Activated T-cell treated with anti-CD3 and anti-CD28 coated beads for 1 hour (primary cell): ENCODE data around the gene ITGA11.
"Not testable (repeated sequence)": the region's sequence is repeated elsewhere in the genome, so short reads cannot be mapped to it uniquely, and the experiment has no call there.

Experiments used
- DNase-seq: peaks from one replicate; pipeline ENCODE4 v3.0.0-alpha.2; 2020; ENCODE audit warnings: low read depth

Gene ITGA11

DNA sequence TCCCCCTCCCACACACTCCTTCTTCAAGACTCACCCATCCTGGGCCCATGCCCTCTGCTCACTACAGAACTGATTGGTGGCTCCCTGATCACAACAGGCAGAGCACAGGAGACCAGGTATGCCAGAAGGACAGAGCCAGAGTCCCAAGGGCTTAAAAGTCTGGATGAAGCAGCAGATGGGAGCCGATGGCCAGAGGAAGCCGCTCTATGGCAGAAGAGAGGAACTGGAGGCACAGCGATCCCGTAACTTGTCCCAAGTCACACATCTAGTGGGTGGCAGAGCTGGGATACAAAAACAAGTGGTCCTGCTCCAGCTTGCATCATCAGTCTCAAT, 20.7 kb downstream of the ITGA11 start:
- DNase-seq, result no peak

DNA sequence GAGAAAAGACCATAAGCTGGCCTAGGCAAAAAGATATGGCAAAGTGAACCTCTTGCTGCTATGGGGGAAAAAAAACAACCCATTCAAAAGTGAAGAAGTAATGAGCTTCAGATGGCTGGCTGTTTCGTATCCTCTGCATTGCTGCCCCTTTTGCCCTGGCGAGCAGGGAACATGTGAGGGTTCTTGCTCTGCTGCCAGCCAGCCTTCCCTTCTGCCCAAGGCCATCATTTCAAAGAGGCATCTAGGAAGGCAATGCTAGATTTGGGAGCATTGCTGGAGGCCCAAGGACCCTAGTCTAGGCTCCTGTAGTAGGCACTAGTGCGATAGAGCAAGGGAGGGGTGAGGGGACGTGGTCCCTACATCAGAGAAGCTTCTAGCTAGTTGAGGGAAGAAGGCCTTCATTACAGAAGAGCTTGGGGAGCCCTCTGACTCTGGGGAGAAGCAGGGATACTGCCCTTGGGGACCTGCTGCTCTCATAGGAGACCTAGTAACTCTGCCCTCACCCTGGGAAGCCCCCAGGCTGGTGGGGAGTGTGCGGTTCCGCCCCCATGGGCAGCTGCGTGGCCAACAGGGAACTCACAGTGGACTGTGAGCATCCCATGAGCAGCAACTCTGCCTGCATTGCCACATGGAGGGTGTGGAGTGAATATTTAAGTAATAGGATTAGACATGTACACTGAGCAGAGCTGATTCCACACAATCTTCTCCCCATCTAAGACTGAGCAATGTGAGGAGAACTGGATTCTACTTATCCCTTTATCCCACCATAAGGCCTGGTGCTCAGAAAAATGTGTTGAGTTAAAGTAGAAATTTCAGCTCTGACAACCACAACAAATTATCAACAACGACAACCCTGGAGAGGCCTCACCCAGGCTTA, 21.3 kb downstream of the ITGA11 start:
- no peak for DNase-seq

DNA sequence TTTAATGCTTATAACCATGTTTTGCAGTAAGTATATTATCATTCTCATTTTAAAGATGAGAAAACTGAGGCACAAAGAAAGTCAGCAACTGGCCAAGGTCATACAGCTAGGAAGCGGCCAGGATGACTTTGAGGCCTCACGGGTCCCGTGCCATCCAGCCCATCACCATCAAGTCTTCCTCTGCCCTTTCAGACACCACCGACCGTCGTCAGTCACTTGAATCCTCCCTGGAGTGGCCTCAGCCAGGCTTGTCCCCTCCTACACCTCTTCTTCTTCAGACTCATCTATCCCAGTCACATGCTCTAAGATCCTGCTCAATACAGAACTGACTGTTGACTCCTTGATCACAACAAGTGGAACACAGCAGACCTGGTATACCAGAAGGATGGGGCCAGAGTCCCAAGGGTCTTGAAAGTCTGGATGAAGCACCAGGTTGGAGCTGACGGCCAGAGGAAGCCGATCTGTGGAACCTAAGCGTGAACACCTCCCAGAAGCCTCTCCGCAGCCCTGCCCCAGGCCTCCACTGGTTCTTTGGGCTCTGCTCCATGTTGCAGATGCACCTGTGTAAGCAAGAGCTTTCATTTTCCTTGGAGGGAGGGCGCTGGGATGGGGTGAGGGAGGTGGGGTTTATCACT, 22.1 kb downstream of the ITGA11 start:
- DNase-seq, result no peak

DNA sequence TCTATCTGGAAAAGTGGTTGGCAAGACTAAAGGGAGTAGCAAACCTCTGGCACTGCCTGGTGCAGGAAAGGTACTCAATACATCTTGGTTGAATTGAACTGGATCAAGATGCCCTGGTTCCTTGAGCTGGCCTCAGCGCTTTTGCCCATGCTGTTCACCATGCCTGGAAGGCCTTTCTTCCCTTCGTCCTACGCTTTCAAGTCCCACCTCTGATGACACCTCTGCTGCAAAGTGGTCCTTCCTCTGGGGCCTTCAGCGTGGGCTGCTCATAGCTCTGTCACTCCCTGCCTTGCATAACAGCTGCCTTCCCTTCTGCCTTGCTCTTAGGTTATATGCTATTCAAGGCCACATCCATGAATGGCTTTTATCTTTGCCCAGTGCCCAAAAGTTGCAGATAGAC, 23.0 kb downstream of the ITGA11 start:
- DNase-seq, result no peak

DNA sequence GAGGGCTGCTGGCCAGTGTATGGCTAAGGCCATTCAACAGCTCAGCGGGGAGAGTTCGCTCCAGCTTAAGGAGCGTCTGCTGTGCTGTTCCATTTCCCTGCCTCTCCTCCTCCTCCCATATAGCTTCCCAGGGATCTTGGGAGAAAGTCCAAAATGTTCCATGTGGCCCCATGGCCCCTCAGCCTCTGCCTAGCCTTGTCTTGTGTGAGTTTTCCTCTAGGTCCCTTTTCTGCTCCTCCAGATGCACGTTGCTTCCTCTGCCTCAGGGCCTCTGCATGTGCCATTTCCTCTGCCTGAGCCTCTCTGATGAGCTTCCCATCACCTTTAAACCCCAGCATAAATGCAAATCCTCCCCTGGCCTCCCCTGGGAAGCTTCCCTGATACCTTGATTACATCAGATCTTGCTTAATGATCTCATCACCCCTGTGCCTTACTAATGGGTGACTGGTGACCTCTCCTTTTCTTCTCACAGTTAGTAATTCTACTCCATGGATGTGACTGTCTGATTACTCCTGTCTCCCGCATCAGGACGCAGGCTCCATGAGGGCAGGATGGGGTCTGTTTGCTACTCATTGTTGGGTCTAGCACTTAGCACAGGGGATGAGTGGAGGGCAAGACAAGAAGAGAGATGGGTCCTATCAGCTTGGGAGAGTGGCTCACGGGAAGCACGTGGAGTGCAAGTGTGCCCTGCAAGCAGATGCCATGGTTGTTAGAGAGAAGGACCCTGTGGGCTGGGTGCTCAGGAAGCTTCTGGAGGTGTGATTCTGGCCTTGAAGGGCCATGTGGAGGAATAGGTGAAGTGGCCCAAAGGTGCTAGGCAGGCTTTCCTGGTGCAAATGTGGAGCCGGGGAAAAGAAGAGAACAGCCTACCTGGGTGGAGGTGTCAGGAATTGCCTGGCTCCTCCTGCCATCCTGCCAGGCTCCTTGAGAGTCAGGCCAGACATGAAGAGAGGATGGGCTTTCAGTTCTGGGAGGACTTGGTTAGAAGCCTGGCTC, 23.8 kb downstream of the ITGA11 start:
- DNase-seq, result no peak

DNA sequence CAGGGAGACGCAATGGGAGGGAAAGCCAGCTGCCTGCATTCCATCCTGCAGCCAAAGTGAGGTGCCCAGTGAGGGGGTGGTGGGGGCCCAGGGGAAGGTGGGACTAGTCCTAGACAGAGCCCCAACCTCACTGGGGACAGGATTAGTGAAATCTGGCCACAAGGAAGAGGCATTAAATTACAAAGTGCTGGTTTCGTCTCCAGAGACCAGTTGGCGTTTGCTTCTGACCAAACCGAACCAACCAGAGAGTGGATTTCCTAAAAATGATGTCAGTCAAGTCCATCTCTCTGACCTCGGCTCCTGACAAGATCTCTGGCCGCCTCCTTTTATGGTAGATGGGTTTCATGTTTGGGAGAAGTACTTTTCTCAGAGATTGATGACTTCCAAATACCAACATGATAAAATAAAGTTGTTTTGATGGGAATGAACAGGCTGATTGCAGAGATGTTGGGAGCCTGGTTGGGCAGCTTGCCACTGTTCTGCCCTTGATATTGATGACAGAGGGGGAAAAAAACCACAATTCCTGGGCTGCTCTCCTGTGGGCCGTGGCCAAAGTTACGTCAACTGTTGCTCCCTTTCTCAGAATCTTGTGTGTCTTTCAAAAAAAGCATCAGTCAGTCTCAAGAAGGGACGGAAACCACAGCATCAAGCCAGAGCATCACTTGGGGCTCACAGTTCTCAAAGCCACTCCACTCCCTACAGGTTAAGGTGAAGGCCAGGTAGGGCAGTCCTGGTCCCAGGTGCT, 24.6 kb downstream of the ITGA11 start:
- no peak for DNase-seq

DNA sequence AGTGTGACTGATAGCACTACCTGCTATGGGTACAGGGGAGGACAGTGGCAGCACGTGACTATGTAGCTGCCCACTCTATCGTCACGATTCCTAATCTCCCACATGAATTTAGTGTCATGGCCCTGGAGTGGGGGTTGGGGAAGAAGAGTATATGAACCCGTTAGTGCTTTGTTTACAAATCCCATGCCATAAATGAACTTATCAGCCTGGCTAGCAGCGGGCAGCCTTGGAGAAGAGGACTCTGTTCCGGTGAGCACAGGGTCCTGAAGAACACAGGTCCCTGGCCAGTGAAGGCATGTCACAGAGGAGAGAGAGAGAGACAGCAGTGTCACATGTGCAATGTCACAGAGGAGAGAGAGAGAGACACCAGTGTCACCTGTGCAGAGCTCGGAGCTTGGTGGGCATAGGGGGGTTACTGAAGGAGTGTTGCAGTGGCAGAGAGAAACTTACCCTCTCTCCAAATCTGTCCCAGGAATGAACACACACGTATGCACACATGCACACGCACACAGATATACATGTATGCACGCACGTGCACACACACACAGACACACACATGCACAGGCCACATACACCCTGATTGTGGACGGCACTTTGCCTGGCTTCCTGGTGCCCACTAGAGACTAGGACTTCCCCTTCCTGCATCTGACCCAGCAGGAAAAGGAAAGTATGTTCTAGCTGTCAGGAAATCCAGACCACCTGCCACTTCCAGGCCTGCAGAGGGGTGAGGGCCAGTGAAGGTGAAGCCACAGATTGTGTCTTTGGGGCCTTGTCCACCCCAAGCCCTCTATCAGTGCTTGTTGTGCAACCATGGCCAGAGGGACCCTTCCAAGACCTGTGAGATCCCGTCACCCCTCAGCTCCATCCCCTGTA, 26.3 kb downstream of the ITGA11 start:
- DNase-seq, result no peak

DNA sequence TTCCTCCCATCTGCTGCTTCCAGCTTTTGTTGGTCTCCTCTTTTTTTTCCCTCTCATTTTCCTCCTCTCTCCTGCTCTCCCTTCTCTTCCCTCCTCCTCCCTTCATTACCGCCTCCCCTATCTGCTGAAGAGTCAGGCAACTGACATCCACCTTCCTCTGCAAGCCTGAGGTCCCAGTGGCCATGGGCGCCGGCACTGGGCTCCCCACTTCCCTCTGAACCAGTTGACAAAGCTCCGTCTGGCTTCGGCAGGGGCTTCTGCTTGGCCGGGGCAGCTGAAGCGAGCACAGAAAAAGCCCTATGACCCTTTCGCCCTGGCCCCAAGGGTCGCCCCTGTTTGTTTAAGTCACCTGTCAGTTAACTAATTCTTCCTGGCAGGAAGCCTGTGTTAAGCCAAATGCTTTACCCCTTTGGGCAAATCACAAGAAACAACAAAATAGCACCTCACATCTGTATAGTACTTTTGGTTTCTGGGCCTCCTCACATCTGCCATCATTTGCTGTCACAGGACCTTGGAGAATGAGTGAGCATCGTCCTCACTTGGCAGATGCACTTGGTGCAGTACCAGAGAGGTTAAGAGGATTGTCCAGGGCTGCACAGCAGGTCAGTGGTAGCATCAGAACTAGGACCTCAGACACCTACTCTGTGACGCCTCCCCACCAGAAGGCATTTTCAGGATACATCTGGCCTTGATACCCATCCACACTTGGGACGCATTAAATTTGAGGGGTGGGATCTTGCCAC, 27.7 kb downstream of the ITGA11 start:
- no peak for DNase-seq

DNA sequence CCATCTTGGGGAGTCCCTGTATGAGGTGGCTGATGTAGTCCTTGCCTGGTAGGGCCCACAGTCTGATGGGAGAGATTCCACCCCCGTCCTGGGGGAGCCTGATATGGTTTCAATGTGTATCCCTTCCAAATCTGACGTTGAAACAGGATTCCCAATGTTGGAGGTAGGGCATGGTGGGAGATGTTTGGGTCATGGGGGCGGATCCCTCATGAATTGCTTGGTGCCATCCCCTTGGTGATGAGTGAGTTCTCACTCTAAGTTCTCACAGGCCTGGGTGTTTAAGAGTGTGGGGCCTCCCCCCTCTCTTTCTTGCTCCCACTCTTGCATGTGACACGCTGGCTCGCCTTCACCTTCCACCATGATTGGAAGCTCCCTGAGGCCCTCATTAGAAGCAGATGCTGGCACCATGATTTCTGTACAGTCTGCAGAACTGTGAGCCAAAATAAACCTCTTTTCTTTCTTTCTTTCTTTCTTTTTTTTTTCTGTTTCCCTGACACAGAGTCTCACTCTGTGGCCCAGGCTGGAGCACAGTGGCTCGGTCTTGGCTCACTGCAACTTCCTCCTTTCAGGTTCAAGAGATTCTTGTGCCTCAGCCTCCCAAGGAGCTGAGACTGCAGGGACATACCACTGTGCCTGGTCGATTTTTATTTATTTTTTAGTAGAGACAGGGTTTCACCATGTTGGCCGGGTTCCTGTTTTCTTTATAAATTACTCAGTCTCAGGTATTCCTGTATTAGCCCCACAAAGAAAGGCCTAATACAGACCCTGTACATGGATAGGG, 28.6 kb downstream of the ITGA11 start:
- no peak for DNase-seq

DNA sequence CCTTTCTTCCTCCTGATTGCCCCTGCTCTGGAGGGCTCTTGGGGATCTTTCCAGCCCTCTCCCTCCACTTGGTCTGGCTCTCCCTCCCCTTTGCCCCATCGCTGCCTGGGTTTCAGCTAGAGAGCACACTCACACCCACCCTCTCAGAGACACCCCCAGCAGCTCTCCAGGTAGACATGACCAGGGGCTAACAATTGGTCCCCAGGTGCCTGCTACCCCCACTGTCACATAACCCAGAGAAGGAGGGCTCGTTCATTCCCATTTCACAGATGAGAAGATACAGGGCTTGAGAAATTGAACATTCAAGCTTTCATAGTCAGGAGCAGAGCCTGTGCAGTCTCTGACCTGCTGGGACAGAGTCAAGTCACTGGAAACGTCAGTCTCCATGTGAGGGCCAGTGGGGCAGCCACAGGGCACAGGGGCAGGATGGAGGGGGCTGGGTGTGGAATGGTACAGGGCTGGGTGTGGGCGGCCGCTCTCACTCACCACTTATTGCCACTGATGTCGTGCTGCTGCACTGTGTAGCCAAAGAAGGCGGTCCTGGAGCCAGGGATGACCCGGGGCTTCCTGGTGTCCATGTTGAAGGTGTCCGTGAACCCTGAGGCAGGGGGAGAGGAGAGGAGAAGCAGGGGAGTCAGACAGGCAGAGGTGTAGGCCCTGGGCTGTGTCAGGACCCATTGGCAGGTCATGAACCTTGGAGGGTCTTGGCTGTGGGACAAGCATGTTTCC, 29.4 kb downstream of the ITGA11 start:
- no peak for DNase-seq

DNA sequence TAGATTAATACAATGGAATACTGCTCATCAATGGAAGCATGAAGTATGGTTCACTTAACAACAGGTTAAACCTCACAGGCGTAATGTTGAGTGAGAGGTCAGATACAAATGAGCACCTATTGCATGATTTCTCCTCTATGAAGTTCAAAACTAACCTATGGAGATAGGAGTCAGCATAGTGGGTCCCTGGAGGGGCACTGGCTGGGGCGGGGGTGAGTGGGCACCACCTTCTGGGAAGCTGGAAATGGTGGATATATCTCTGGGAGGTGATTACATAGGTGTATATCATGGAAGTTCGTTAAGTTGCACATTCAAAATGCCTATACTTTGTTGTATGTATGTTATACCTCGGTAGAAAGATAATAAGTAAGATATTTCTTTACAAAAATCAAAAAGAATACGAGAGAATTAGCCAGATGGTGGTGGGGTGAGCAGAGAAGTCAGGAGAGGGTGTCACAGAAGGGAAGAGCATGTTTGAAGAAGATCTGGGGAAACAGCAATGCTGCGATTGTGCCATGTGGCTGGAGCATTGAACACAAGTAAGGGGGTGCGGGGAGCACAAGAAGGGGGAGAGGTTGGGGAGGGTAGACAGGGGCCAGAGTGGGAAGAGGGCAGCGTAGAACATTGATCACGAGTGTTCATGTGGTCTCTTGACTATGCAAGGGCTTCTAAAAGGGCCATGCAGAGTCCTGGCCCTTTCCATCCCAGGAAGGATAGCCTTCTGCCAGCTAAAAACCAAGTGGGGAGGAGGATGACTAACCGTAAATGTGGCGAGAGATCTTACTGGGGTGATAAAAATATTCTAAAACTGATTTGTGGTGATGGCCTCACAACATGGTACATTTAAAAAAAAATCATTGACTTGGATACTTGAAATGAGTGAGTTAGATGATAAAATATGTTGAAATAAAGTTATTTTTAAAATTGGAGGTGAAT, 30.2 kb downstream of the ITGA11 start:
- no peak for DNase-seq

DNA sequence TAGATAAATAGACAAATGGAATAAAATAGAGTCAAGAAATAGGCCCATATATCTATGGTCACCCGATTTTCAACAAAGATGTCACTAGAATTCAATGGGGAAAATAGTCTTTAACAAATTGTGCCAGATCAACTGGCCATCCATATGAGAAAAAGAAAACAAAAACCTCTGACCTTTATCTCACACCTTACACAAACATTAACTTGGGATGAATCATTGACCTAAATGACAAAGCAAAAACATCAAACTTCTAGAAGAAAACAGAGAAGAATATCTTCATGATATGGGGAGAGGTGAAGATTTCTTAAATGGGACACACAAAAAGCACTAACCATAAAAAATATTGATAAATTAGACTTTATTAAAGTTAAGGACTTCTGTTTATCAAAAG, 31.9 kb downstream of the ITGA11 start:
- DNase-seq, result no peak

DNA sequence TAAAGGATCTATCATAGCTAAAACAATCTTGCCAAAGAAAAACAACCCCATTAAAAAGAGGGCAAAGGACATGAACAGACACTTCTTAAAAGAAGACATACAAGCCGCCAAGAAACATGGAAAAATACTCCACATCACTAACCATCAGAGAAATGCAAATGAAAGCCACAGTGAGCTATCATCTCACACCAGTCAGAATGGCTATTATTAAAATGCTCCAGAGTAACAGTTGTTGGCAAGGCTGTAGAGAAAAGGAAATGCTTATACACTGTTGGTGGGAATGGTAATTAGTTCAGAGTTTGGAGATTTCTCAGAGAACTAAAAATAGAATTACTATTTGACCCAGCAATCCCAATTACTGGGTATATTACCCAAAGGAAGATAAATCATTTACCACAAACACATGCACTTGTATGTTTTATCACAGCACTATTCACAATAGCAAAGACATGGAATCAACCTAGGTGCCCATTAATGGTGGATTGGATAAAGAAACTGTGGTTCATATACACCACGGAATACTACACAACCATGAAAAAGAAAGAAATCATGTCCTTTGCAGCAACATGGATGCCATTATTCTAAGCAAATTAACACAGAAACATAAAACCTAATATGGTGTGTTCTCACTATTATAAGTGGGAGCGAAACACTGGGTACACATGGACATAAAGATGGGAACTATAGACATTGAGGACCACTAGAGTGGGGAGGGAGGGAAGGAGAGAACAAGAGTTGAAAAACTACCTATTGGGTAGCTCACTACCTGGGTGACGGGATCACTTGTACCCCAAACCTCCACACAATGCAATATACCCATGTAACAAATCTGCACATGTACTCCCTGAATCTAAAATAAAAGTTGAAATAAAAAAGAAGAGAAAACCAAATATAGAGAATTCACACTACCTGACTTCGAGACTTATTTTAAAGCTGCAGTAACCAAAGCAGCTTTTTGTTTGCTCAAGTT, 32.6 kb downstream of the ITGA11 start:
- DNase-seq, result no peak

DNA sequence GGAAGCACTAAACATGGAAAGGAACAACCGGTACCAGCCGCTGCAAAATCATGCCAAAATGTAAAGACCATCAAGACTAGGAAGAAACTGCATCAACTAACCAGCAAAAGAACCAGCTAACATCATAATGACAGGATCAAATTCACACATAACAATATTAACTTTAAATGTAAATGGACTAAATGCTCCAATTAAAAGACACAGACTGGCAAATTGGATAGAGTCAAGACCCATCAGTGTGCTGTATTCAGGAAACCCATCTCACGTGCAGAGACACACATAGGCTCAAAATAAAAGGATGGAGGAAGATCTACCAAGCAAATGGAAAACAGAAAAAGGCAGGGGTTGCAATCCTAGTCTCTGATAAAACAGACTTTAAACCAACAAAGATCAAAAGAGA, 34.0 kb downstream of the ITGA11 start:
- DNase-seq, result not testable (repeated sequence)

DNA sequence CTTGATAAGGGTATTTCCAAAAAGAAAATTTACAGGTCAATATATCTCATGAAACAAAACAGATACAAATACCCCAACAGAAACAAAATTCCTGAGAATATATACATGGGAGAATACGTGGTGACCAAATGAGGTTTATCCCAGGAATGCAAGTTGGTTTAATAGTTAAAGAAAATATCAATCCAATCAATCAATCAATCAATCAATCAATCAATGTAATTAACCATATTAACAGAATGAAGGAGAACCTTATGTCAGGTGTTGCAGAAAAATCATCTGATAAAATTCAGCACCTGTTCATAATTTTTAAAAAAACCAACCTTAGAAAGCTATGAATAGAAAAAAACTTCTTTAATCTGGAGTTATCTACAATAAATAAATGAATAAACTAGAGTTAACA, 35.9 kb downstream of the ITGA11 start:
- DNase-seq, result no peak

DNA sequence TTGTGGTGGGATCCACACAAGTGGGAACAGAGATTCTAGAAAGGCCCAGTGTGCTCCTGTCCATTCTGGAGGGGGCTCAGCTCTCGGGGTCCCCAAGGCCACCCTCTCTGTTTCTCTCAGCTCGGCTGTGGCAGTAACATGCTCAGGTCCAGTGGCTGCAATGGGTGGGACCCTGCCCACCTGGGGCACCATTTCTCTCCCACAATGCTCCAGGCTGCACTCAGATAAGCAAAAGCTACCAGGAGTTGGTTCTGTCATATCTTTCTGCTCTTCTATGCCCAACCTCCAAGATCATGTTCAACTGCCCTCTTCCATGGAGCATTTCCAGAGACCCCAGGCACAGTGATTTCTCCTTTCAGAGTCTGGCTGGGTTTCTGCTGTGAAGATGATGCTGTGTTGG, 40.8 kb downstream of the ITGA11 start:
- DNase-seq, result no peak
